IMR-90 (cell line): Measurements from ENCODE around the gene CXCL11. TPM values are rescaled to one million over a fixed set of nuclear protein-coding genes. Genes with fewer than 3 reads are reported as not detected.

Experiments used
- ATAC-seq: fragments of 200-7000 bp; cut with Tn5 transposase; 2 replicates; pipeline ENCODE4 v1.9.1; 2020; ENCODE audit warnings: low read depth, mild to moderate bottlenecking, moderate library complexity
- BruUV-seq: library from RNA; stranded (reverse); fragments of 400-500 nt; replicated peaks from 2 replicates; lab custom pipeline; 2021; lab: Mats Ljungman, UMichigan
- CTCF ChIA-PET: fragments of 300-600 bp; formaldehyde crosslinking; extraction: SDS; loops from one replicate; lab custom pipeline; 2021; ENCODE audit warnings: antibody characterized with exemption; lab: Yijun Ruan, JAX
- POLR2A ChIA-PET: fragments of 300-600 bp; sonication (Branson Sonifier 250); formaldehyde crosslinking; loops from one replicate; lab custom pipeline; 2022; ENCODE audit warnings: antibody characterized with exemption; ENCODE audit not compliant: unreplicated experiment; lab: Charles Lee
- DNase-seq: peaks from one replicate; pipeline ENCODE4 v3.0.0; 2013
- H2AFZ ChIP-seq: replicated peaks from 2 replicates; pipeline ENCODE3; 2013; ENCODE audit warnings: low read length, mild to moderate bottlenecking; ENCODE audit not compliant: poor library complexity
- H2AK5ac ChIP-seq: 2 replicates; pipeline ENCODE4 v1.6.1; 2013; ENCODE audit warnings: low read depth, low read length, inconsistent platforms
- H2AK9ac ChIP-seq: replicated peaks from 2 replicates; pipeline ENCODE3; 2013; ENCODE audit warnings: mild to moderate bottlenecking, low read depth, low read length, moderate library complexity; ENCODE audit not compliant: poor library complexity
- H2BK120ac ChIP-seq: 2 replicates; pipeline ENCODE4 v1.6.1; 2013; ENCODE audit warnings: low read depth, low read length, inconsistent platforms
- H2BK15ac ChIP-seq: 3 replicates; pipeline ENCODE4 v1.6.1; 2013; ENCODE audit warnings: low read depth, low read length, inconsistent platforms
- H2BK20ac ChIP-seq: 2 replicates; pipeline ENCODE4 v1.6.1; 2013; ENCODE audit warnings: low read depth, mild to moderate bottlenecking, inconsistent platforms, low read length, moderate library complexity
- H2BK5ac ChIP-seq: 2 replicates; pipeline ENCODE4 v1.6.1; 2013; ENCODE audit warnings: mild to moderate bottlenecking, low read depth, low read length, inconsistent platforms; ENCODE audit not compliant: poor library complexity, severe bottlenecking
- H3K14ac ChIP-seq: replicated peaks from 2 replicates; pipeline ENCODE4 v1.6.1; 2013; ENCODE audit warnings: low read depth, low read length, inconsistent platforms
- H3K18ac ChIP-seq: 2 replicates; pipeline ENCODE4 v1.6.1; 2013; ENCODE audit warnings: low read depth, low read length, control low read depth
- H3K23ac ChIP-seq: 2 replicates; pipeline ENCODE4 v1.6.1; 2013; ENCODE audit warnings: low read depth, low read length, inconsistent platforms
- H3K27ac ChIP-seq: 2 replicates; pipeline ENCODE4 v1.5.1; 2013; ENCODE audit warnings: mild to moderate bottlenecking, control low read depth, low read length; ENCODE audit not compliant: insufficient read depth
- H3K27me3 ChIP-seq: 2 replicates; pipeline ENCODE4 v1.6.1; 2013; ENCODE audit warnings: low read length; ENCODE audit not compliant: control insufficient read depth, insufficient read depth
- H3K36me3 ChIP-seq: 2 replicates; pipeline ENCODE4 v1.6.1; 2013; ENCODE audit warnings: low read length, mixed read lengths; ENCODE audit not compliant: control insufficient read depth, insufficient read depth
- H3K4ac ChIP-seq: 2 replicates; pipeline ENCODE4 v1.6.1; 2013; ENCODE audit warnings: low read depth, low read length, inconsistent platforms
- H3K4me1 ChIP-seq: 2 replicates; pipeline ENCODE4 v1.6.1; 2013; ENCODE audit warnings: low read length, mixed read lengths; ENCODE audit not compliant: control insufficient read depth, insufficient read depth
- H3K4me2 ChIP-seq: 2 replicates; pipeline ENCODE4 v1.6.1; 2013; ENCODE audit warnings: low read depth, mild to moderate bottlenecking, control low read depth, low read length, moderate library complexity
- H3K4me3 ChIP-seq: 2 replicates; pipeline ENCODE4 v1.5.1; 2013; ENCODE audit warnings: low read depth, mild to moderate bottlenecking, control low read depth, low read length, moderate library complexity; ENCODE audit not compliant: insufficient read depth
- H3K56ac ChIP-seq: 2 replicates; pipeline ENCODE4 v1.6.1; 2013; ENCODE audit warnings: low read length, inconsistent platforms; ENCODE audit not compliant: insufficient read depth; ENCODE audit errors: extremely low read depth
- H3K79me1 ChIP-seq, 2 experiments: 2 replicates each; pipeline ENCODE4 v1.6.1; 2013; ENCODE audit warnings: low read length in 2 of 2, inconsistent platforms in 1 of 2, low read depth in 1 of 2
- H3K9ac ChIP-seq: 2 replicates; pipeline ENCODE4 v1.6.1; 2013; ENCODE audit warnings: low read depth, low read length, control low read depth
- H3K9me1 ChIP-seq: 2 replicates; pipeline ENCODE4 v1.6.1; 2013; ENCODE audit warnings: low read length, inconsistent platforms; ENCODE audit not compliant: insufficient read depth
- H3K9me3 ChIP-seq: 2 replicates; pipeline ENCODE4 v1.6.1; 2013; ENCODE audit warnings: low read length; ENCODE audit not compliant: control insufficient read depth, insufficient read depth
- H4K20me1 ChIP-seq: 2 replicates; pipeline ENCODE4 v1.6.1; 2013; ENCODE audit warnings: low read length, inconsistent platforms; ENCODE audit not compliant: insufficient read depth
- H4K5ac ChIP-seq: 2 replicates; pipeline ENCODE4 v1.6.1; 2013; ENCODE audit warnings: mild to moderate bottlenecking, low read depth, low read length, control low read depth
- H4K8ac ChIP-seq, 2 experiments: 2 replicates each; pipeline ENCODE4 v1.6.1; 2013; ENCODE audit warnings: low read depth in 2 of 2, low read length in 2 of 2, control low read depth in 1 of 2, inconsistent platforms in 1 of 2
- H4K91ac ChIP-seq: 2 replicates; pipeline ENCODE4 v1.6.1; 2013; ENCODE audit warnings: low read depth, low read length, inconsistent platforms; ENCODE audit not compliant: insufficient read depth
- BHLHE40 ChIP-seq: fragments of 150-350 bp; IDR thresholded peaks from 2 replicates; pipeline ENCODE4 v1.6.1; 2016; ENCODE audit warnings: mild to moderate bottlenecking, low read depth, low read length
- CEBPB ChIP-seq: IDR thresholded peaks from 2 replicates; pipeline ENCODE4 v1.6.1; 2012; ENCODE audit warnings: low read depth, low read length, improper control_type of control experiment
- CHD1 ChIP-seq: IDR thresholded peaks from 2 replicates; pipeline ENCODE4 v1.6.1; 2012; ENCODE audit warnings: low read depth, low read length, improper control_type of control experiment
- FOS ChIP-seq: fragments of 150-350 bp; IDR thresholded peaks from 2 replicates; pipeline ENCODE4 v1.6.1; 2016; ENCODE audit warnings: low read depth, low read length
- MAFK ChIP-seq: IDR thresholded peaks from 2 replicates; pipeline ENCODE4 v1.6.1; 2012; ENCODE audit warnings: low read depth, low read length, improper control_type of control experiment
- MAZ ChIP-seq: IDR thresholded peaks from 2 replicates; pipeline ENCODE4 v1.6.1; 2012; ENCODE audit warnings: low read depth, mild to moderate bottlenecking, low read length, improper control_type of control experiment, moderate library complexity, borderline replicate concordance
- MXI1 ChIP-seq: IDR thresholded peaks from 2 replicates; pipeline ENCODE4 v1.6.1; 2012; ENCODE audit warnings: low read depth, mild to moderate bottlenecking, low read length, moderate library complexity, borderline replicate concordance
- NFE2L2 ChIP-seq: fragments of 150-350 bp; IDR thresholded peaks from 2 replicates; pipeline ENCODE4 v1.6.1; 2016; ENCODE audit warnings: low read depth, mild to moderate bottlenecking, low read length
- POLR2A ChIP-seq: IDR thresholded peaks from 2 replicates; pipeline ENCODE4 v1.6.1; 2012; ENCODE audit warnings: mild to moderate bottlenecking, low read depth, low read length
- RAD21 ChIP-seq: IDR thresholded peaks from 2 replicates; pipeline ENCODE4 v1.6.1; 2012; ENCODE audit warnings: low read length, improper control_type of control experiment
- RCOR1 ChIP-seq: IDR thresholded peaks from 2 replicates; pipeline ENCODE4 v1.6.1; 2012; ENCODE audit warnings: mild to moderate bottlenecking, low read length, improper control_type of control experiment; ENCODE audit not compliant: insufficient replicate concordance
- RFX5 ChIP-seq: IDR thresholded peaks from 2 replicates; pipeline ENCODE4 v1.8.0; 2012; ENCODE audit warnings: low read depth, mild to moderate bottlenecking, low read length, moderate library complexity
- SMC3 ChIP-seq: fragments of 150-350 bp; IDR thresholded peaks from 2 replicates; pipeline ENCODE4 v1.6.1; 2016; ENCODE audit warnings: low read depth, mild to moderate bottlenecking, antibody characterized with exemption, low read length, moderate library complexity
- WGBS, 2 experiments: methylation state at CpG; one replicate each; pipeline versions ENCODE4 v1.1.5 to v1.1.7; 2013; ENCODE audit warnings: missing lambda C conversion rate in 2 of 2; ENCODE audit not compliant: insufficient read length in 1 of 2; ENCODE audit errors: extremely low coverage in 2 of 2; 5-methylcytosine and 5-hydroxymethylcytosine counted together
- dilution Hi-C: fragments of 300-500 bp; cut with HindIII; formaldehyde crosslinking; loops from one replicate; pipeline ENCODE4 v1.14.3; 2018; ENCODE audit warnings: low sequenced_read_pairs; ENCODE audit not compliant: unreplicated experiment
- in situ Hi-C: fragments of 300-500 bp; cut with MboI; formaldehyde crosslinking; loops from 3 replicates; pipeline ENCODE4 v1.14.3; 2019; ENCODE audit warnings: low sequenced_read_pairs, inconsistent platforms, mixed read lengths
- intact Hi-C: fragments of 100-400 bp; cut with micrococcal nuclease; formaldehyde crosslinking; loops from 2 replicates; pipeline ENCODE4 v1.10.0; 2022
- polyA plus RNA-seq, 3 experiments: library from polyadenylated mRNA; depleted of rRNA; stranded (reverse); fragments of >200 nt; gene quantifications; 2 replicates each; pipeline ENCODE4 v1.2.3, GENCODE V29; 2012; ENCODE audit warnings: low replicate concordance in 1 of 3
- total RNA-seq: library from RNA; depleted of rRNA; stranded (reverse); fragments of >200 nt; gene quantifications from 2 replicates; pipeline ENCODE4 v1.2.3, GENCODE V29; 2012
- TF ChIP-seq, protein P1 (sequence below): fragments of 150-350 bp; IDR thresholded peaks from 2 replicates; pipeline ENCODE4 v1.6.1; 2016; ENCODE audit warnings: low read depth, mild to moderate bottlenecking, low read length, moderate library complexity, borderline replicate concordance
- TF ChIP-seq, protein P2 (sequence below): fragments of 150-350 bp; IDR thresholded peaks from 2 replicates; pipeline ENCODE4 v1.6.1; 2017; ENCODE audit warnings: mild to moderate bottlenecking, antibody characterized with exemption, low read length, low read depth
- TF ChIP-seq, protein P3 (sequence below): conservative IDR thresholded peaks from 2 replicates; pipeline ENCODE4 v1.5.1; 2012; ENCODE audit warnings: mild to moderate bottlenecking, low read depth, low read length, improper control_type of control experiment

CXCL11 gene
- total and polyA plus RNA-seq, 2 of the 4 experiments (the other 2 are of a cell fraction) = under 0.01 TPM; not detected in 1

DNA sequence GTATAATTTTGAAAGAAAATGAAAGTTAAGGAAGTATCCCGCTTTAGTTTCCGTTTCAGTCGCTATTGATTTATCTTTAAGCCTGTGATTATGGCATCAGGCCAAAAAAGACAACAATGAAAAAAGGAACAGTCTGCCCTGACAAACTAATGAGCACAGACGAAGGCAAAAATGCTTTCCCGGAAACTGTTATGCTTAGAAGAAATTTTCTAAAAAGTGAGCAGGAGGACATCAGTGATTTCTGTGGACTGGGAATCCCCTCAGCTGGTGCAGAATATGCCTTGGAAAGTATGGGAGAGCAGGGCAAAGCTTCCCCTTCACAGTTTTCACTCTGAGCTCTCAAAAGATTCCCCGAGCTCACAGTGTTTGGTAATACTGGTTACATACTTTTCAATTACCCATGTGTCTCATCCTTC lies 7.5 kb downstream of the CXCL11 start:
- H2BK120ac ChIP-seq = peak overlapping the region; percentile 86
- H3K27ac ChIP-seq = no peak overlapping the region
- H4K91ac ChIP-seq = peak overlapping the region; percentile 25; the same call in 1 of the 2 replicates
- peak overlapping the region; percentile 42; the same call in 1 of the 2 replicates for H3K14ac ChIP-seq
- H3K36me3 ChIP-seq = no peaks in the 10 kb centered on the region
- peak overlapping the region; percentile 40 for H3K4me3 ChIP-seq
- no peaks in the 10 kb centered on the region for H3K79me1 ChIP-seq
- H2BK15ac ChIP-seq = peak overlapping the region; percentile 42; the same call in 1 of the 3 replicates
- WGBS, 2 experiments = 0% methylated on average over 2 of the region's 6 CpGs; no CpG with 5 or more reads in 1 of the 2 experiments
- peak overlapping the region; percentile 41 to 58; a peak in 2 of 4 replicates for H4K8ac ChIP-seq
- peak overlapping the region; percentile 88 for H2BK20ac ChIP-seq
- H3K27me3 ChIP-seq = peaks cover 3% of the 10 kb centered on the region; the same call in 1 of the 2 replicates
- peak overlapping the region; percentile 22 for H3K56ac ChIP-seq
- ATAC-seq (peak; percentile 70), DNase-seq (peak; percentile 17)
- peak overlapping the region; percentile 8 for H3K9ac ChIP-seq
- POLR2A ChIA-PET = no interaction called here
- CTCF ChIA-PET = no interaction called here
- H3K4ac ChIP-seq = peak overlapping the region; percentile 54
- intact Hi-C loops = loop anchor here (2.0 kb wide), 1 partner anchor 16 kb away; no protein-coding TSS in a partner anchor
- in situ Hi-C loops = no loop called here
- H4K20me1 ChIP-seq = no peaks in the 10 kb centered on the region
- H3K9me3 ChIP-seq = no peaks in the 10 kb centered on the region
- dilution Hi-C loops = no loop called here
- no TSS peak for BruUV-seq
- H3K18ac ChIP-seq = 0 out of 2 replicates have a peak overlapping the region, but pooled peaks have one; percentile 27
- peak overlapping the region; percentile 6; the same call in 1 of the 2 replicates for H4K5ac ChIP-seq
- TF ChIP-seq, protein P1, sequence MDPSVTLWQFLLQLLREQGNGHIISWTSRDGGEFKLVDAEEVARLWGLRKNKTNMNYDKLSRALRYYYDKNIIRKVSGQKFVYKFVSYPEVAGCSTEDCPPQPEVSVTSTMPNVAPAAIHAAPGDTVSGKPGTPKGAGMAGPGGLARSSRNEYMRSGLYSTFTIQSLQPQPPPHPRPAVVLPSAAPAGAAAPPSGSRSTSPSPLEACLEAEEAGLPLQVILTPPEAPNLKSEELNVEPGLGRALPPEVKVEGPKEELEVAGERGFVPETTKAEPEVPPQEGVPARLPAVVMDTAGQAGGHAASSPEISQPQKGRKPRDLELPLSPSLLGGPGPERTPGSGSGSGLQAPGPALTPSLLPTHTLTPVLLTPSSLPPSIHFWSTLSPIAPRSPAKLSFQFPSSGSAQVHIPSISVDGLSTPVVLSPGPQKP = no peak
- TF ChIP-seq NFE2L2 = no peak
- no peak for TF ChIP-seq POLR2A
- no peak for TF ChIP-seq SMC3
- TF ChIP-seq, protein P2, sequence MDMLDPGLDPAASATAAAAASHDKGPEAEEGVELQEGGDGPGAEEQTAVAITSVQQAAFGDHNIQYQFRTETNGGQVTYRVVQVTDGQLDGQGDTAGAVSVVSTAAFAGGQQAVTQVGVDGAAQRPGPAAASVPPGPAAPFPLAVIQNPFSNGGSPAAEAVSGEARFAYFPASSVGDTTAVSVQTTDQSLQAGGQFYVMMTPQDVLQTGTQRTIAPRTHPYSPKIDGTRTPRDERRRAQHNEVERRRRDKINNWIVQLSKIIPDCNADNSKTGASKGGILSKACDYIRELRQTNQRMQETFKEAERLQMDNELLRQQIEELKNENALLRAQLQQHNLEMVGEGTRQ = no peak
- TF ChIP-seq CEBPB = no peak
- TF ChIP-seq BHLHE40 = no peak
- no peak for TF ChIP-seq RAD21
- TF ChIP-seq CHD1 = no peak
- no peak for TF ChIP-seq RFX5
- no peak for TF ChIP-seq MAFK
- TF ChIP-seq MXI1 = no peak
- no peak for TF ChIP-seq RCOR1
- TF ChIP-seq FOS = no peak
- TF ChIP-seq MAZ = no peak
- TF ChIP-seq, protein P3, sequence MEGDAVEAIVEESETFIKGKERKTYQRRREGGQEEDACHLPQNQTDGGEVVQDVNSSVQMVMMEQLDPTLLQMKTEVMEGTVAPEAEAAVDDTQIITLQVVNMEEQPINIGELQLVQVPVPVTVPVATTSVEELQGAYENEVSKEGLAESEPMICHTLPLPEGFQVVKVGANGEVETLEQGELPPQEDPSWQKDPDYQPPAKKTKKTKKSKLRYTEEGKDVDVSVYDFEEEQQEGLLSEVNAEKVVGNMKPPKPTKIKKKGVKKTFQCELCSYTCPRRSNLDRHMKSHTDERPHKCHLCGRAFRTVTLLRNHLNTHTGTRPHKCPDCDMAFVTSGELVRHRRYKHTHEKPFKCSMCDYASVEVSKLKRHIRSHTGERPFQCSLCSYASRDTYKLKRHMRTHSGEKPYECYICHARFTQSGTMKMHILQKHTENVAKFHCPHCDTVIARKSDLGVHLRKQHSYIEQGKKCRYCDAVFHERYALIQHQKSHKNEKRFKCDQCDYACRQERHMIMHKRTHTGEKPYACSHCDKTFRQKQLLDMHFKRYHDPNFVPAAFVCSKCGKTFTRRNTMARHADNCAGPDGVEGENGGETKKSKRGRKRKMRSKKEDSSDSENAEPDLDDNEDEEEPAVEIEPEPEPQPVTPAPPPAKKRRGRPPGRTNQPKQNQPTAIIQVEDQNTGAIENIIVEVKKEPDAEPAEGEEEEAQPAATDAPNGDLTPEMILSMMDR = no peak
- H2AFZ ChIP-seq = peak overlapping the region; percentile 74
- H3K23ac ChIP-seq = peak overlapping the region; percentile 87
- no peak overlapping the region for H2BK5ac ChIP-seq
- no peak overlapping the region for H2AK9ac ChIP-seq
- H3K4me1 ChIP-seq = 0 out of 2 replicates have a peak, but pooled peaks cover under 1% of the 10 kb centered on the region
- no peak overlapping the region for H2AK5ac ChIP-seq
- H3K4me2 ChIP-seq = peak overlapping the region; percentile 87
- H3K9me1 ChIP-seq = no peaks in the 10 kb centered on the region
